HFFc6 (cell line): ENCODE measurements around the gene CFAP20DC. TPM values are rescaled to one million over a fixed set of nuclear protein-coding genes. Genes with fewer than 3 reads are reported as not detected.
"Not testable (repeated sequence)": the region's sequence is repeated elsewhere in the genome, so short reads cannot be mapped to it uniquely, and the experiment has no call there.

Experiments
- DNase-seq: peaks from one replicate; pipeline ENCODE4 v3.0.0-alpha.2; 2018
- H3K27ac Mint-ChIP-seq: 2 replicates; pipeline ENCODE4 v1.8.0; 2020; ENCODE audit warnings: mild to moderate bottlenecking, mixed read lengths
- H3K27me3 Mint-ChIP-seq: 2 replicates; pipeline ENCODE4 v1.8.0; 2021; ENCODE audit warnings: mild to moderate bottlenecking, moderate library complexity, mixed read lengths; ENCODE audit not compliant: insufficient read depth
- H3K36me3 Mint-ChIP-seq: 2 replicates; pipeline ENCODE4 v1.8.0; 2021; ENCODE audit warnings: low read depth, mixed read lengths
- H3K4me1 Mint-ChIP-seq: 2 replicates; pipeline ENCODE4 v1.8.0; 2020; ENCODE audit warnings: low read depth, mixed read lengths
- H3K4me3 Mint-ChIP-seq: 2 replicates; pipeline ENCODE4 v1.8.0; 2020; ENCODE audit warnings: mild to moderate bottlenecking, moderate library complexity, mixed read lengths
- H3K9me3 Mint-ChIP-seq: 2 replicates; pipeline ENCODE4 v1.8.0; 2020; ENCODE audit warnings: mild to moderate bottlenecking, mixed read lengths
- total RNA-seq, 6 experiments: library from RNA; stranded (reverse); fragmentation: NEBNext Ultra II Directional; extraction: Animal tissue kit (Norgen Biotek cat#: 25700); gene quantifications; 2 replicates in 1 of 6; 3 replicates in 5 of 6; pipeline ENCODE4 v1.2.3, GENCODE V29; 2021
- TF ChIP-seq, protein P1 (sequence below): fragments of 200-600 bp; sonication (generic); IDR thresholded peaks from 2 replicates; pipeline ENCODE4 v1.5.0; 2021; ENCODE audit warnings: antibody characterized with exemption, mild to moderate bottlenecking

Gene CFAP20DC
- total RNA-seq, 6 experiments from 2014 or later, result 1.2 to 2.6 (median 2.1) TPM

GRCh38 chr3:58897646-58898045 lies 152.2 kb downstream of the CFAP20DC start:
- Mint-ChIP-seq H3K27me3 (no peaks in the 10 kb centered on the region), H3K4me1 (peaks cover 6% of the 10 kb centered on the region; the same call in 1 of the 2 replicates), H3K9me3 (peaks cover 4% of the 10 kb centered on the region)

GRCh38 chr3:58895678-58896077 lies 154.1 kb downstream of the CFAP20DC start:
- Mint-ChIP-seq H3K9me3 (peaks cover 10% of the 10 kb centered on the region), H3K36me3 (peaks cover 13% of the 10 kb centered on the region; the same call in 1 of the 2 replicates)
- not testable (repeated sequence) for DNase-seq, H3K4me3 Mint-ChIP-seq, H3K27ac Mint-ChIP-seq, H3K27me3 Mint-ChIP-seq, H3K4me1 Mint-ChIP-seq

More at GRCh38 chr3:58897646-58898045, 152.2 kb downstream of the CFAP20DC start:
- no peak overlapping the region for H3K4me3 Mint-ChIP-seq
- DNase-seq, result no peak
- peaks cover 7% of the 10 kb centered on the region; the same call in 1 of the 2 replicates for H3K36me3 Mint-ChIP-seq
- TF ChIP-seq, protein P1, sequence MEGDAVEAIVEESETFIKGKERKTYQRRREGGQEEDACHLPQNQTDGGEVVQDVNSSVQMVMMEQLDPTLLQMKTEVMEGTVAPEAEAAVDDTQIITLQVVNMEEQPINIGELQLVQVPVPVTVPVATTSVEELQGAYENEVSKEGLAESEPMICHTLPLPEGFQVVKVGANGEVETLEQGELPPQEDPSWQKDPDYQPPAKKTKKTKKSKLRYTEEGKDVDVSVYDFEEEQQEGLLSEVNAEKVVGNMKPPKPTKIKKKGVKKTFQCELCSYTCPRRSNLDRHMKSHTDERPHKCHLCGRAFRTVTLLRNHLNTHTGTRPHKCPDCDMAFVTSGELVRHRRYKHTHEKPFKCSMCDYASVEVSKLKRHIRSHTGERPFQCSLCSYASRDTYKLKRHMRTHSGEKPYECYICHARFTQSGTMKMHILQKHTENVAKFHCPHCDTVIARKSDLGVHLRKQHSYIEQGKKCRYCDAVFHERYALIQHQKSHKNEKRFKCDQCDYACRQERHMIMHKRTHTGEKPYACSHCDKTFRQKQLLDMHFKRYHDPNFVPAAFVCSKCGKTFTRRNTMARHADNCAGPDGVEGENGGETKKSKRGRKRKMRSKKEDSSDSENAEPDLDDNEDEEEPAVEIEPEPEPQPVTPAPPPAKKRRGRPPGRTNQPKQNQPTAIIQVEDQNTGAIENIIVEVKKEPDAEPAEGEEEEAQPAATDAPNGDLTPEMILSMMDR, result no peak
- no peak overlapping the region for H3K27ac Mint-ChIP-seq

- peaks cover 13% of the 10 kb centered on the region; the same call in 1 of the 2 replicates for H3K36me3 Mint-ChIP-seq
- H3K9me3 Mint-ChIP-seq, result peaks cover 10% of the 10 kb centered on the region
- not testable (repeated sequence) for DNase-seq, H3K4me1 Mint-ChIP-seq, H3K27ac Mint-ChIP-seq, H3K27me3 Mint-ChIP-seq, H3K4me3 Mint-ChIP-seq
These were observed 157.3 kb downstream of the CFAP20DC start for GRCh38 chr3:58892526-58892925.

GRCh38 chr3:58888087-58888486 lies 161.7 kb downstream of the CFAP20DC start:
- Mint-ChIP-seq H3K4me1 (no peaks in the 10 kb centered on the region), H3K27me3 (no peaks in the 10 kb centered on the region), H3K4me3 (no peak overlapping the region), H3K27ac (no peak overlapping the region), H3K9me3 (peaks cover 6% of the 10 kb centered on the region; the same call in 1 of the 2 replicates), H3K36me3 (0 out of 2 replicates have a peak, but pooled peaks cover 6% of the 10 kb centered on the region)
- DNase-seq, result no peak
- TF ChIP-seq, protein P1, result no peak

DNA sequence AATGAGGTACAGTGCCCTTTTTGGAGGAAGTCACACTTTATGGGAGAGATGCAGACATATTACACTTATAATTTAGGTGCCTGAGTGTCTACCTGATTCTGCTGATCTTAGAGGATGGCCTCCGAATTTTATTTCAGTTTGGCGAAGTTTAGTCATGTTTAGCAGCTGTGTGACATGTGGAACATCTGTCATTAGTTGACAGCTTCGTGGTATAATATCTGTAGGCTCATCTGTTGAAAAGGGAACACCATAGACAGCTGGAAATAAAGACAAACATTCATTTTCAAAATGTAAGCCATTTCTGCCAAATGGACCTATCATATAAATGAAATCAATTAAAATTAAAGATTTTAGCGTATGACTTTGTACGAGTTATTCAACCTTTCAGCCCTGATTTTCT lies 165.4 kb downstream of the CFAP20DC start:
- Mint-ChIP-seq H3K36me3 (no peaks in the 10 kb centered on the region), H3K27ac (no peak overlapping the region), H3K27me3 (no peaks in the 10 kb centered on the region), H3K4me1 (peaks cover 27% of the 10 kb centered on the region), H3K4me3 (no peak overlapping the region), H3K9me3 (no peaks in the 10 kb centered on the region)
- no peak for DNase-seq
- TF ChIP-seq, protein P1, result no peak

GRCh38 chr3:58880182-58880581 lies 169.6 kb downstream of the CFAP20DC start:
- H3K27me3 Mint-ChIP-seq, result no peaks in the 10 kb centered on the region
- H3K4me3 Mint-ChIP-seq, result peak overlapping the region; percentile 46; the same call in 1 of the 2 replicates
- DNase-seq, result peak; percentile 48
- no peaks in the 10 kb centered on the region for H3K9me3 Mint-ChIP-seq
- TF ChIP-seq, protein P1, result no peak
- H3K4me1 Mint-ChIP-seq, result peaks cover 64% of the 10 kb centered on the region
- H3K36me3 Mint-ChIP-seq, result no peaks in the 10 kb centered on the region
- H3K27ac Mint-ChIP-seq, result peak overlapping the region; percentile 46; the same call in 1 of the 2 replicates
